Chondrocyte (in vitro differentiated cells): Measurements from ENCODE around the gene SEMA4D. TPM values are rescaled to one million over a fixed set of nuclear protein-coding genes. Genes with fewer than 3 reads are reported as not detected.

Experiments used
- DNase-seq: peaks from one replicate; pipeline ENCODE4 v3.0.0; 2021; ENCODE audit warnings: mixed read lengths, low spot score
- H3K27ac Mint-ChIP-seq: one replicate; pipeline ENCODE4 v1.8.0; 2021; ENCODE audit warnings: mild to moderate bottlenecking, moderate library complexity, mixed read lengths; ENCODE audit not compliant: unreplicated experiment
- H3K27me3 Mint-ChIP-seq: 2 replicates; pipeline ENCODE4 v1.8.0; 2021; ENCODE audit warnings: low read depth, mixed read lengths
- H3K36me3 Mint-ChIP-seq: 2 replicates; pipeline ENCODE4 v1.8.0; 2021; ENCODE audit warnings: low read depth, mixed read lengths
- H3K4me1 Mint-ChIP-seq: 2 replicates; pipeline ENCODE4 v1.8.0; 2021; ENCODE audit warnings: low read depth, mild to moderate bottlenecking, mixed read lengths
- H3K4me3 Mint-ChIP-seq: one replicate; pipeline ENCODE4 v1.8.0; 2021; ENCODE audit warnings: mild to moderate bottlenecking, moderate library complexity, mixed read lengths; ENCODE audit not compliant: unreplicated experiment
- H3K9me3 Mint-ChIP-seq: 2 replicates; pipeline ENCODE4 v1.8.0; 2021; ENCODE audit warnings: low read depth, mixed read lengths
- CTCF ChIP-seq: fragments of 200-600 bp; sonication (generic); IDR thresholded peaks from 2 replicates; pipeline ENCODE4 v1.5.0; 2021; ENCODE audit warnings: antibody characterized with exemption, mild to moderate bottlenecking, moderate library complexity
- total RNA-seq: library from RNA; stranded (reverse); gene quantifications from 3 replicates; pipeline ENCODE4 v1.2.1, GENCODE V29; 2021

The SEMA4D gene
- total RNA-seq, 1 donor from 2014 or later = 3.8 TPM

- H3K9me3 Mint-ChIP-seq = no peaks in the 10 kb centered on the region
- H3K27me3 Mint-ChIP-seq = no peaks in the 10 kb centered on the region
- peaks cover 4% of the 10 kb centered on the region for H3K4me1 Mint-ChIP-seq
- DNase-seq = no peak
- no peak for TF ChIP-seq CTCF
- no peak overlapping the region for H3K27ac Mint-ChIP-seq
- peaks cover 5% of the 10 kb centered on the region for H3K36me3 Mint-ChIP-seq
- H3K4me3 Mint-ChIP-seq = no peak overlapping the region
Measured at GRCh38 chr9:89383721-89384300, 114.1 kb downstream of the SEMA4D start.

GRCh38 chr9:89383030-89383720 lies 114.7 kb downstream of the SEMA4D start:
- H3K36me3 Mint-ChIP-seq = peaks cover 8% of the 10 kb centered on the region
- H3K9me3 Mint-ChIP-seq = no peaks in the 10 kb centered on the region
- TF ChIP-seq CTCF = no peak
- no peaks in the 10 kb centered on the region for H3K27me3 Mint-ChIP-seq
- no peak overlapping the region for H3K27ac Mint-ChIP-seq
- H3K4me3 Mint-ChIP-seq = no peak overlapping the region
- no peak for DNase-seq
- H3K4me1 Mint-ChIP-seq = peaks cover 4% of the 10 kb centered on the region

- Mint-ChIP-seq H3K27me3 (no peaks in the 10 kb centered on the region), H3K36me3 (peaks cover 8% of the 10 kb centered on the region), H3K4me1 (peaks cover 4% of the 10 kb centered on the region), H3K4me3 (no peak overlapping the region), H3K27ac (no peak overlapping the region), H3K9me3 (no peaks in the 10 kb centered on the region)
- DNase-seq = no peak
- TF ChIP-seq CTCF = no peak
Measured at GRCh38 chr9:89382026-89382986, 115.6 kb downstream of the SEMA4D start.

GRCh38 chr9:89381308-89381609 lies 116.7 kb downstream of the SEMA4D start:
- Mint-ChIP-seq H3K27me3 (no peaks in the 10 kb centered on the region), H3K36me3 (peaks cover 6% of the 10 kb centered on the region), H3K4me1 (peaks cover 4% of the 10 kb centered on the region), H3K4me3 (no peak overlapping the region), H3K27ac (no peak overlapping the region), H3K9me3 (no peaks in the 10 kb centered on the region)
- no peak for DNase-seq
- no peak for TF ChIP-seq CTCF
